Measurements from ENCODE around the gene BYSL. TPM values are rescaled to one million over a fixed set of nuclear protein-coding genes. Genes with fewer than 3 reads are reported as not detected.

BYSL gene
- total and polyA plus RNA-seq, 2 donors (not counting 3 experiments of a cell fraction or from before 2014, with no cell fraction given): 33.1 to 41.8 TPM

- H3K27ac ChIP-seq (ENCODE audit: insufficient read depth, low read depth, low read length): no peak overlapping the region
- CTCF ChIA-PET: interaction anchor here (1.0 kb wide), 2 partner anchors 11 to 100 kb away, joined by 3 to 4 read pairs; no protein-coding TSS in a partner anchor
- peaks cover 3% of the 10 kb centered on the region for H3K4me1 ChIP-seq (ENCODE audit: control insufficient read depth, extremely low read depth, insufficient read depth, low read length)
- no peak for TF ChIP-seq GATA2 (IDR thresholded peaks at IDR 0.05; ENCODE audit: insufficient read depth, insufficient read length, low read depth, low read length)
- TF ChIP-seq EZH2 (IDR thresholded peaks at IDR 0.05; ENCODE audit: borderline replicate concordance, low read depth, low read length, severe bottlenecking): no peak
- no peaks in the 10 kb centered on the region for H4K20me1 ChIP-seq (replicated peaks; ENCODE audit: control insufficient read depth, extremely low read depth, insufficient read depth, low read length)
- H3K4me2 ChIP-seq (ENCODE audit: insufficient read depth, low read length): no peak overlapping the region
- no peak overlapping the region for H3K9ac ChIP-seq (replicated peaks; ENCODE audit: extremely low read depth, insufficient read depth, low read length)
- H3K9me3 ChIP-seq (replicated peaks; ENCODE audit: control insufficient read depth, insufficient read depth, low read length): no peaks in the 10 kb centered on the region
- no TSS peak for BruUV-seq (replicated peaks)
- POLR2A ChIA-PET: no interaction called here
- H3K36me3 ChIP-seq (ENCODE audit: control insufficient read depth in 2 of 2, extremely low read depth in 1 of 2, insufficient read depth in 2 of 2, low read length in 2 of 2): peaks cover 3 to 4% of the 10 kb centered on the region in 2 experiments
- DNase-seq (ENCODE audit: low read depth, low spot score): no peak
- dilution Hi-C loops (cut with MboI; ENCODE audit: extremely low pct_ligation_motif_present, low sequenced_read_pairs) (no loop called here), intact Hi-C loops (cut with micrococcal nuclease) (no loop called here)
- no peaks in the 10 kb centered on the region for H3K27me3 ChIP-seq (ENCODE audit: control insufficient read depth in 2 of 2, insufficient read depth in 2 of 2, low read length in 2 of 2)
- H2AFZ ChIP-seq (ENCODE audit: low read depth, low read length): no peak overlapping the region
- FAIRE-seq: no peak
- H3K4me3 ChIP-seq (replicated peaks in 1 of 3; ENCODE audit: insufficient read depth in 1 of 3, low read depth in 1 of 3, low read length in 3 of 3): no peak overlapping the region
- no peaks in the 10 kb centered on the region for H3K9me1 ChIP-seq (replicated peaks; ENCODE audit: control insufficient read depth, extremely low read depth, insufficient read depth, low read length)
- no peaks in the 10 kb centered on the region for H3K79me2 ChIP-seq (ENCODE audit: control insufficient read depth, insufficient read depth, low read length)
Observed at GRCh38 chr6:41900861-41901260, 20.4 kb upstream of the BYSL start.

GRCh38 chr6:41901882-41902519 lies 19.3 kb upstream of the BYSL start:
- H3K4me1 ChIP-seq (ENCODE audit: control insufficient read depth, extremely low read depth, insufficient read depth, low read length): no peaks in the 10 kb centered on the region
- H3K9me1 ChIP-seq (replicated peaks; ENCODE audit: control insufficient read depth, extremely low read depth, insufficient read depth, low read length): no peaks in the 10 kb centered on the region
- H3K4me3 ChIP-seq (replicated peaks in 1 of 3; ENCODE audit: insufficient read depth in 1 of 3, low read depth in 1 of 3, low read length in 3 of 3): no peak overlapping the region
- peak; percentile 26 for FAIRE-seq
- no peaks in the 10 kb centered on the region for H3K79me2 ChIP-seq (ENCODE audit: control insufficient read depth, insufficient read depth, low read length)
- intact Hi-C loops (cut with micrococcal nuclease) (loop anchor here (1.0 to 2.0 kb wide), 2 partner anchors 15 to 142 kb away; no protein-coding TSS in a partner anchor), dilution Hi-C loops (cut with MboI; ENCODE audit: extremely low pct_ligation_motif_present, low sequenced_read_pairs) (no loop called here)
- ChIA-PET POLR2A (no interaction called here), CTCF (interaction anchor here (1.4 to 2.5 kb wide), 2 partner anchors 101 to 143 kb away, joined by 4 to 8 read pairs; no protein-coding TSS in a partner anchor)
- no peak overlapping the region for H2AFZ ChIP-seq (ENCODE audit: low read depth, low read length)
- no peak overlapping the region for H3K27ac ChIP-seq (ENCODE audit: insufficient read depth, low read depth, low read length)
- H4K20me1 ChIP-seq (replicated peaks; ENCODE audit: control insufficient read depth, extremely low read depth, insufficient read depth, low read length): no peaks in the 10 kb centered on the region
- H3K9ac ChIP-seq (replicated peaks; ENCODE audit: extremely low read depth, insufficient read depth, low read length): no peak overlapping the region
- TF ChIP-seq CTCF (IDR thresholded peaks at IDR 0.05; ENCODE audit: extremely low read depth in 1 of 2, insufficient read depth in 1 of 2, low read depth in 1 of 2, low read length in 2 of 2): peak; percentile 19 to 30
- TF ChIP-seq GATA2 (IDR thresholded peaks at IDR 0.05; ENCODE audit: insufficient read depth, insufficient read length, low read depth, low read length): no peak
- H3K36me3 ChIP-seq (ENCODE audit: control insufficient read depth in 2 of 2, extremely low read depth in 1 of 2, insufficient read depth in 2 of 2, low read length in 2 of 2): peaks cover 4 to 11% of the 10 kb centered on the region in 2 experiments
- no peak overlapping the region for H3K4me2 ChIP-seq (ENCODE audit: insufficient read depth, low read length)
- DNase-seq (ENCODE audit: low read depth, low spot score): no peak
- H3K27me3 ChIP-seq (ENCODE audit: control insufficient read depth in 2 of 2, insufficient read depth in 2 of 2, low read length in 2 of 2): no peaks in the 10 kb centered on the region
- H3K9me3 ChIP-seq (replicated peaks; ENCODE audit: control insufficient read depth, insufficient read depth, low read length): no peaks in the 10 kb centered on the region
- BruUV-seq (replicated peaks): no TSS peak

All from endothelial cell of umbilical vein (primary cell).